Retinal pigment epithelial cell (primary cell): Measurements from ENCODE around the gene PDIA5.
A peak's percentile ranks its signal among the peaks of the same experiment; 100 is the strongest.
"Not testable (repeated sequence)": the region's sequence is repeated elsewhere in the genome, so short reads cannot be mapped to it uniquely, and the experiment has no call there.

Experiments
- DNase-seq: peaks from one replicate; pipeline ENCODE4 v3.0.0-alpha.2; 2010; ENCODE audit warnings: low read depth
- H3K4me3 ChIP-seq: 2 replicates; pipeline ENCODE4 v1.5.1; 2011; ENCODE audit warnings: mild to moderate bottlenecking, low read length, control low read depth, moderate library complexity
- CTCF ChIP-seq: conservative IDR thresholded peaks from 2 replicates; pipeline ENCODE4 v1.5.1; 2011; ENCODE audit warnings: low read depth, low read length, control low read depth, inconsistent platforms

The PDIA5 gene

GRCh38 chr3:123105201-123106189, 38.7 kb downstream of the PDIA5 start:
- DNase-seq: no peak
- no peak for TF ChIP-seq CTCF
- H3K4me3 ChIP-seq: no peak overlapping the region

GRCh38 chr3:123110282-123110975, 43.6 kb downstream of the PDIA5 start:
- DNase-seq: peak; percentile 46
- no peak for TF ChIP-seq CTCF
- no peak overlapping the region for H3K4me3 ChIP-seq

- no peak for DNase-seq
- no peak overlapping the region for H3K4me3 ChIP-seq
Measured at GRCh38 chr3:123110976-123111615, 44.3 kb downstream of the PDIA5 start.

DNA sequence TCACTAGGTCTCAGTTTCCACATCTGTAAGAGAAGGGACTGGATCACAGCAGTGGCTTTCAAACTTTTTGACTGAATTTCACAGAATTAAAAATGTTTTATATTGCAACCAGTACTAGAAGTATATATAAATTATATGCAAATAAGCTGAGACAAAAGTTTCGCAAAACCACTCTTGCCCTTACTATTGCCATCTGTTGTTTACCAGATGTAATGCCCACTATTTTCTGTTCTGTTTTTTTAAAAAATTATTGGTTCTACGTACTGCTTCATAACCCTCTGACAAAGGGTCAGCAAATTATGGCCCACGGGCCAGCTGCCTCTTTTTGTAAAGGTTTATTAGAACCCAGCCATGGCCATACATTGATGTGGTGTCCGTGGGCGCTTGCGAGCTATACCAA, 44.8 kb downstream of the PDIA5 start:
- no peak for TF ChIP-seq CTCF
- no peak overlapping the region for H3K4me3 ChIP-seq
- DNase-seq: no peak

More at GRCh38 chr3:123110976-123111615, 44.3 kb downstream of the PDIA5 start:
- TF ChIP-seq CTCF: no peak

DNA sequence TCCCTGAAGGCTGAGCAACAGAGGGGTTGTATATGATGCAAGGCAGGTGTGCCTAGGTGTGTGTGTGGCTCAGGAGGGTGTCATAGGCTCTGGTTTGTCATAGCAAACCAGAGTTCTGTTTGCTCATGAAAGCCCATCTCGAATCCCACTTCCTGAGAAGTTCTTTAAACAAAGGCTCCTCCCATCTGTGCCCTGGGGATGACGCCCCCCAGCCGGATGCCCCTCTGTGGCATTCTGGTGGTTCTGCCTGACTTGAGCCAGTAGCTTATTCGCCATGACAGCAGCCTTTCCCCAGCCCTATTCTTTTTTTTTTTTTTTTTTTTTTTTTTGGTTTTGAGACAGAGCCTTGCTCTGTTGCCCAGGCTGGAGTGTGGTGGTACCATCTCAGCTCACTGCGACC, 45.4 kb downstream of the PDIA5 start:
- DNase-seq: no peak
- no peak for TF ChIP-seq CTCF
- H3K4me3 ChIP-seq: no peak overlapping the region

GRCh38 chr3:123112656-123113055, 45.8 kb downstream of the PDIA5 start:
- not testable (repeated sequence) for DNase-seq

DNA sequence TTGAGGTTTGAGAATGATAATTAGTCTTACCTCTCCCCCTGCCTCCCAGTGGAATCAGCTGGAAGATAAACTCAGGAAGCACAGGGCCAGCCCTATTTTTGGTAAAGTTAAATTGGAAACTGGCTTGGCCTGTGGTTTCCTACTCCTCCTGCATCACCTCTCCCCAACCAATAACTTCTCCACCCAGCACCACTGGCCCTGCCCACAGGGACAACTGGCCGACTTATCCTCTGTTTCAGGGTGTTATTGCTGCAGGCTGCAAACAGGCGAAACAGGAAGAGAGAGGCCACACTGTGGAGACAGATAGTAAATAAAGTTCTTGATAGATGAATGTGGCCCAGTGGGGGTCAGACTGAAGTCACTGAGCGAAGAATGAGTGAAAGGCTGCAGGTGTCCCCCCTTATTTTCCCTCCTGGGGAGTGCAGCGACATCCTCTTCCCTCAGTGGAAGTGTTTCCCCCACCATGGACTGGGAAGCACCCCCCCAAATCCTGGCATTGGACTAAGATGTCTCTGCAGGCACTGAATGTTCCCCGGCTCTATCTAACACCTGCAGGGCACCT, 47.1 kb downstream of the PDIA5 start:
- DNase-seq: no peak
- TF ChIP-seq CTCF: no peak
- H3K4me3 ChIP-seq: no peak overlapping the region

More at GRCh38 chr3:123112656-123113055, 45.8 kb downstream of the PDIA5 start:
- H3K4me3 ChIP-seq: not testable (repeated sequence)
